A673 (cell line): Measurements from ENCODE around the gene SLIT3. TPM values are rescaled to one million over a fixed set of nuclear protein-coding genes. Genes with fewer than 3 reads are reported as not detected.

Experiments used
- BruUV-seq: library from RNA; stranded (reverse); fragments of 400-500 nt; replicated peaks from 2 replicates; lab custom pipeline; 2021; lab: Mats Ljungman, UMichigan
- CTCF ChIA-PET: fragments of 300-600 bp; sonication (Branson Sonifier 250); formaldehyde crosslinking; loops from one replicate; lab custom pipeline; 2022; ENCODE audit warnings: antibody characterized with exemption; lab: Charles Lee
- POLR2A ChIA-PET: fragments of 300-600 bp; sonication (Branson Sonifier 250); formaldehyde crosslinking; loops from one replicate; lab custom pipeline; 2022; ENCODE audit warnings: antibody characterized with exemption; ENCODE audit not compliant: low non-redundant PET; lab: Charles Lee
- DNase-seq: peaks from one replicate; pipeline ENCODE4 v3.0.0-alpha.2; 2015; ENCODE audit warnings: low spot score
- H3K27ac ChIP-seq: fragments of 200-600 bp; sonication (generic); 2 replicates; pipeline ENCODE4 v1.5.1; 2016; ENCODE audit warnings: mixed run types, low read depth, mild to moderate bottlenecking, mixed read lengths, antibody characterized with exemption, low read length; ENCODE audit not compliant: poor library complexity, severe bottlenecking
- H3K27me3 ChIP-seq: fragments of 200-600 bp; sonication (generic); replicated peaks from 2 replicates; pipeline ENCODE4 v1.6.1; 2017; ENCODE audit warnings: mixed run types, low read depth, mild to moderate bottlenecking, mixed read lengths, antibody characterized with exemption, low read length; ENCODE audit not compliant: insufficient read depth, poor library complexity
- H3K36me3 ChIP-seq: fragments of 200-600 bp; sonication (generic); 2 replicates; pipeline ENCODE4 v1.6.1; 2016; ENCODE audit warnings: mixed run types, mild to moderate bottlenecking, mixed read lengths, antibody characterized with exemption, low read length; ENCODE audit not compliant: insufficient read depth, poor library complexity, severe bottlenecking
- H3K4me1 ChIP-seq: fragments of 200-600 bp; sonication (generic); 2 replicates; pipeline ENCODE4 v1.6.1; 2017; ENCODE audit warnings: mixed run types, mild to moderate bottlenecking, mixed read lengths, antibody characterized with exemption, low read length; ENCODE audit not compliant: insufficient read depth, poor library complexity, severe bottlenecking
- H3K4me3 ChIP-seq: fragments of 200-600 bp; sonication (generic); 2 replicates; pipeline ENCODE4 v1.5.1; 2016; ENCODE audit warnings: low read depth, mixed run types, mild to moderate bottlenecking, mixed read lengths, low read length; ENCODE audit not compliant: poor library complexity, severe bottlenecking
- H3K9me3 ChIP-seq: fragments of 200-600 bp; sonication (generic); 2 replicates; pipeline ENCODE4 v1.6.1; 2016; ENCODE audit warnings: mixed run types, low read depth, mild to moderate bottlenecking, mixed read lengths, antibody characterized with exemption, low read length; ENCODE audit not compliant: poor library complexity, severe bottlenecking
- EZH2 ChIP-seq: fragments of 200-600 bp; sonication (generic); IDR thresholded peaks from 2 replicates; pipeline ENCODE4 v1.6.1; 2017; ENCODE audit warnings: borderline replicate concordance, low read depth, mild to moderate bottlenecking, mixed read lengths, antibody characterized with exemption, low read length; ENCODE audit not compliant: poor library complexity, severe bottlenecking
- intact Hi-C: fragments of 100-400 bp; cut with micrococcal nuclease; formaldehyde crosslinking; loops from one replicate; pipeline ENCODE4 v1.10.0; 2022; ENCODE audit not compliant: unreplicated experiment
- total RNA-seq: library from RNA; stranded (reverse); gene quantifications from 2 replicates; pipeline ENCODE4 v1.2.3, GENCODE V29; 2021
- TF ChIP-seq, protein P1 (sequence below): fragments of 300-800, 200-600 bp; sonication (generic); conservative IDR thresholded peaks from 2 replicates; pipeline ENCODE4 v1.5.1; 2017; ENCODE audit warnings: low read depth, mild to moderate bottlenecking, antibody characterized with exemption, low read length, moderate library complexity, mixed read lengths

Gene SLIT3
- total RNA-seq, 1 experiment from 2014 or later: not detected

DNA sequence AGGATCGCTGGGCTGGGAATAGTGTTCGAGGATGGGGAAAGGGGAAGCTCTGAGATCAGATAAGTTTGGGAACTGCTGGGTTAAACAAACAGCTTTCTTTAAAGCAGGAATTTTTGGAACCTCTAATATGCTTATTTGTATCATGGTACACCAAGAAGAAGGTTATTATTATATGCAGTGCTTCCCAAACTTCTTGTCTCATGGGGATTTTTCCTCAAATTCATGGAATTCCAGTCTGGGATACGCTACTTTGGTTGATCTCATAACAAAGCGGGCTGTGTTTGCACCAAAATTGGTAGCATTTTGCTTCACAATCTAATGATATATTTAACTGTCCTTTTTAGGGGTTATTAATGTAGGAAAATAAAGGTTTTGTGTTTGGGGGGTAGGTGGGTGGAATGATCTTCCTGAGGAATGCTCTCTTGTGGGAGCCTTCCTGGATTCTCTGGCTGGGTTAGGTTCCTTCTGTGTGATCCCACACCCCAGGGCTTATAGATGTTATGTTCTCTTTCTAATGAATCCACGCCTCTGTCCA is 605.6 kb downstream of the SLIT3 start:
- no TSS peak for BruUV-seq
- intact Hi-C loops: no loop called here
- no peaks in the 10 kb centered on the region for H3K36me3 ChIP-seq
- ChIA-PET CTCF (no interaction called here), POLR2A (interaction anchor here (0.6 kb wide), 1 partner anchor 21 kb away, joined by 3 read pairs; no protein-coding TSS in a partner anchor)
- H3K9me3 ChIP-seq: no peaks in the 10 kb centered on the region
- DNase-seq: no peak
- TF ChIP-seq, protein P1, sequence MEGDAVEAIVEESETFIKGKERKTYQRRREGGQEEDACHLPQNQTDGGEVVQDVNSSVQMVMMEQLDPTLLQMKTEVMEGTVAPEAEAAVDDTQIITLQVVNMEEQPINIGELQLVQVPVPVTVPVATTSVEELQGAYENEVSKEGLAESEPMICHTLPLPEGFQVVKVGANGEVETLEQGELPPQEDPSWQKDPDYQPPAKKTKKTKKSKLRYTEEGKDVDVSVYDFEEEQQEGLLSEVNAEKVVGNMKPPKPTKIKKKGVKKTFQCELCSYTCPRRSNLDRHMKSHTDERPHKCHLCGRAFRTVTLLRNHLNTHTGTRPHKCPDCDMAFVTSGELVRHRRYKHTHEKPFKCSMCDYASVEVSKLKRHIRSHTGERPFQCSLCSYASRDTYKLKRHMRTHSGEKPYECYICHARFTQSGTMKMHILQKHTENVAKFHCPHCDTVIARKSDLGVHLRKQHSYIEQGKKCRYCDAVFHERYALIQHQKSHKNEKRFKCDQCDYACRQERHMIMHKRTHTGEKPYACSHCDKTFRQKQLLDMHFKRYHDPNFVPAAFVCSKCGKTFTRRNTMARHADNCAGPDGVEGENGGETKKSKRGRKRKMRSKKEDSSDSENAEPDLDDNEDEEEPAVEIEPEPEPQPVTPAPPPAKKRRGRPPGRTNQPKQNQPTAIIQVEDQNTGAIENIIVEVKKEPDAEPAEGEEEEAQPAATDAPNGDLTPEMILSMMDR: no peak
- TF ChIP-seq EZH2: no peak
- H3K4me1 ChIP-seq: no peaks in the 10 kb centered on the region
- peaks cover 71% of the 10 kb centered on the region for H3K27me3 ChIP-seq
- no peak overlapping the region for H3K27ac ChIP-seq
- H3K4me3 ChIP-seq: no peak overlapping the region

- TF ChIP-seq, protein P1: no peak
- no peak for TF ChIP-seq EZH2
- no TSS peak for BruUV-seq
These were observed 606.6 kb downstream of the SLIT3 start for GRCh38 chr5:168694289-168694688.

DNA sequence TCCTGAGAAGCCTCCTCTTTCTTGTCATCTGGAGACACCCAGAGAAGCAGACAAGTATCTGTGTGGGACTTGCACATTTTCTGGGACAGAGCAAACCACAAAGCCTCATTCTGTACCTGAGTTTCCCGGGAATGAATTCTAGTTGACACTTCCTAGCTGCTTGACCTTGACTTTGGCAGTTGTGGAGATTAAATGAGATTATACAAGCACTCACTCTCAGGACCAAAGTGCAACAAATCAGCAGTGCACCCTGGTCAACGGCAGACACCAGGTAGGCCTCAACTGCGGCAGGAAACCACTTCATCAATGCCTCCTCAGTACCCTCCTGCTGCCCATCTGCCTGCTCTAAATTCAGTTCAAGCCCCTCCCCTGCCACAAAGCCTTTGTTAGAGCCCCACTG is 607.1 kb downstream of the SLIT3 start:
- no peak for DNase-seq
- ChIA-PET POLR2A (no interaction called here), CTCF (no interaction called here)
- no peak overlapping the region for H3K27ac ChIP-seq
- H3K9me3 ChIP-seq: no peaks in the 10 kb centered on the region
- H3K4me3 ChIP-seq: no peak overlapping the region
- H3K27me3 ChIP-seq: peaks cover 60% of the 10 kb centered on the region
- no peaks in the 10 kb centered on the region for H3K4me1 ChIP-seq
- intact Hi-C loops: no loop called here
- no TSS peak for BruUV-seq
- H3K36me3 ChIP-seq: no peaks in the 10 kb centered on the region
- TF ChIP-seq, protein P1: no peak
- no peak for TF ChIP-seq EZH2

More at GRCh38 chr5:168694289-168694688, 606.6 kb downstream of the SLIT3 start:
- Histone ChIP-seq H3K27me3 (peaks cover 64% of the 10 kb centered on the region), H3K9me3 (no peaks in the 10 kb centered on the region), H3K36me3 (no peaks in the 10 kb centered on the region), H3K4me3 (no peak overlapping the region), H3K4me1 (no peaks in the 10 kb centered on the region), H3K27ac (no peak overlapping the region)
- intact Hi-C loops: no loop called here
- DNase-seq: no peak
- CTCF ChIA-PET: no interaction called here
- POLR2A ChIA-PET: no interaction called here
